HL-60 (cell line): ENCODE results near the gene AP1B1.

Experiments
- DNase-seq, 2 experiments: peaks; one replicate each; pipeline ENCODE4 v3.0.0-alpha.2; 2010 to 2020; ENCODE audit warnings: low read depth in 1 of 2, low spot score in 1 of 2
- H3K27ac ChIP-seq: fragments of 250-450 bp; sonication (Bioruptor Pico); replicated peaks from 2 replicates; pipeline ENCODE4 v1.5.1; 2020; ENCODE audit warnings: mild to moderate bottlenecking, moderate library complexity
- H3K27me3 ChIP-seq: fragments of 250-450 bp; sonication (Bioruptor Pico); 2 replicates; pipeline ENCODE4 v1.5.1; 2021; ENCODE audit warnings: mild to moderate bottlenecking, moderate library complexity; ENCODE audit not compliant: insufficient read depth, poor library complexity, severe bottlenecking
- H3K4me3 ChIP-seq: replicated peaks from 2 replicates; pipeline ENCODE4 v1.5.1; 2011; ENCODE audit warnings: mild to moderate bottlenecking, control low read depth, low read length; ENCODE audit not compliant: insufficient read depth
- CTCF ChIP-seq: IDR thresholded peaks from one replicate; pipeline ENCODE4 v1.5.1; 2011; ENCODE audit warnings: low read length, control low read depth, inconsistent platforms; ENCODE audit not compliant: insufficient read depth
- GABPA ChIP-seq: IDR thresholded peaks from 2 replicates; pipeline ENCODE4 v1.6.1; 2012; ENCODE audit warnings: low read depth
- POLR2AphosphoS5 ChIP-seq: IDR thresholded peaks from 2 replicates; pipeline ENCODE4 v1.6.1; 2012; ENCODE audit warnings: low read depth
- REST ChIP-seq: IDR thresholded peaks from 2 replicates; pipeline ENCODE4 v1.6.1; 2012; ENCODE audit warnings: low read depth; ENCODE audit not compliant: insufficient replicate concordance
- SPI1 ChIP-seq: IDR thresholded peaks from 2 replicates; pipeline ENCODE4 v1.6.1; 2012; ENCODE audit warnings: low read depth, mild to moderate bottlenecking, borderline replicate concordance

The AP1B1 gene

GRCh38 chr22:29334148-29334547 lies 54.2 kb downstream of the AP1B1 start:
- Histone ChIP-seq H3K27me3 (no peaks in the 10 kb centered on the region), H3K27ac (no peak overlapping the region), H3K4me3 (no peak overlapping the region)
- DNase-seq, result no peak
- TF ChIP-seq POLR2AphosphoS5 (no peak), SPI1 (no peak), REST (no peak), GABPA (no peak), CTCF (no peak)

- no peak for DNase-seq
- TF ChIP-seq POLR2AphosphoS5 (no peak), GABPA (no peak), SPI1 (no peak)
- Histone ChIP-seq H3K27ac (no peak overlapping the region), H3K27me3 (no peaks in the 10 kb centered on the region), H3K4me3 (no peak overlapping the region)
Observed at GRCh38 chr22:29332886-29333496, 55.4 kb downstream of the AP1B1 start.

GRCh38 chr22:29331658-29332300 lies 56.6 kb downstream of the AP1B1 start:
- Histone ChIP-seq H3K4me3 (no peak overlapping the region), H3K27me3 (no peaks in the 10 kb centered on the region), H3K27ac (no peak overlapping the region)
- no peak for DNase-seq
- TF ChIP-seq SPI1 (no peak), POLR2AphosphoS5 (no peak), CTCF (no peak), GABPA (no peak)

GRCh38 chr22:29331213-29331612 lies 57.2 kb downstream of the AP1B1 start:
- Histone ChIP-seq H3K27me3 (no peaks in the 10 kb centered on the region), H3K4me3 (no peak overlapping the region), H3K27ac (no peak overlapping the region)
- DNase-seq, result no peak
- TF ChIP-seq POLR2AphosphoS5 (no peak), CTCF (no peak), REST (no peak), GABPA (no peak), SPI1 (no peak)
